ENCODE data around the gene LEMD2.

- TF ChIP-seq POLR2AphosphoS5 (IDR thresholded peaks at IDR 0.05) (no peak), POLR2A (IDR thresholded peaks at IDR 0.05) (no peak)
- TF ChIP-seq, protein P1, sequence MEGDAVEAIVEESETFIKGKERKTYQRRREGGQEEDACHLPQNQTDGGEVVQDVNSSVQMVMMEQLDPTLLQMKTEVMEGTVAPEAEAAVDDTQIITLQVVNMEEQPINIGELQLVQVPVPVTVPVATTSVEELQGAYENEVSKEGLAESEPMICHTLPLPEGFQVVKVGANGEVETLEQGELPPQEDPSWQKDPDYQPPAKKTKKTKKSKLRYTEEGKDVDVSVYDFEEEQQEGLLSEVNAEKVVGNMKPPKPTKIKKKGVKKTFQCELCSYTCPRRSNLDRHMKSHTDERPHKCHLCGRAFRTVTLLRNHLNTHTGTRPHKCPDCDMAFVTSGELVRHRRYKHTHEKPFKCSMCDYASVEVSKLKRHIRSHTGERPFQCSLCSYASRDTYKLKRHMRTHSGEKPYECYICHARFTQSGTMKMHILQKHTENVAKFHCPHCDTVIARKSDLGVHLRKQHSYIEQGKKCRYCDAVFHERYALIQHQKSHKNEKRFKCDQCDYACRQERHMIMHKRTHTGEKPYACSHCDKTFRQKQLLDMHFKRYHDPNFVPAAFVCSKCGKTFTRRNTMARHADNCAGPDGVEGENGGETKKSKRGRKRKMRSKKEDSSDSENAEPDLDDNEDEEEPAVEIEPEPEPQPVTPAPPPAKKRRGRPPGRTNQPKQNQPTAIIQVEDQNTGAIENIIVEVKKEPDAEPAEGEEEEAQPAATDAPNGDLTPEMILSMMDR (IDR thresholded peaks at IDR 0.05), result no peak
Observed at GRCh38 chr6:33756211-33756954, 32.5 kb downstream of the LEMD2 start.
